ENCODE data around the gene MUC5B. TPM values are rescaled to one million over a fixed set of nuclear protein-coding genes. Genes with fewer than 3 reads are reported as not detected.

Gene MUC5B
- total RNA-seq, 1 donor from 2014 or later, result not detected

- H3K9me3 ChIP-seq (ENCODE audit: insufficient read depth, low read depth, low read length), result no peaks in the 10 kb centered on the region
- no peak overlapping the region for H3K27ac Mint-ChIP-seq (ENCODE audit: unreplicated experiment)
- H3K4me3 Mint-ChIP-seq (ENCODE audit: unreplicated experiment), result no peak overlapping the region
- peaks cover 2% of the 10 kb centered on the region for H3K9me3 Mint-ChIP-seq (ENCODE audit: unreplicated experiment)
- no peak overlapping the region for H3K27ac ChIP-seq (ENCODE audit: low read depth, low read length)
- no peaks in the 10 kb centered on the region for H3K27me3 ChIP-seq (ENCODE audit: insufficient read depth, low read length)
- no peaks in the 10 kb centered on the region for H4K20me1 ChIP-seq (ENCODE audit: insufficient read depth, low read length)
- DNase-seq (ENCODE audit: low read depth) (no peak), FAIRE-seq (no peak)
- H3K36me3 Mint-ChIP-seq (ENCODE audit: low read depth, unreplicated experiment), result no peaks in the 10 kb centered on the region
- no peak overlapping the region for H3K9ac ChIP-seq (ENCODE audit: low read length)
- no peaks in the 10 kb centered on the region for H3K36me3 ChIP-seq (ENCODE audit: insufficient read depth, low read length)
- no peaks in the 10 kb centered on the region for H3K4me1 Mint-ChIP-seq (ENCODE audit: low read depth, unreplicated experiment)
- H3K4me1 ChIP-seq (ENCODE audit: insufficient read depth, low read length), result no peaks in the 10 kb centered on the region
- no peak for TF ChIP-seq EZH2 (IDR thresholded peaks at IDR 0.05; ENCODE audit: insufficient read depth, low read length)
- no peak for TF ChIP-seq CTCF (IDR thresholded peaks at IDR 0.05; ENCODE audit: insufficient read depth, low read depth, low read length)
- no peak overlapping the region for H3K4me3 ChIP-seq (ENCODE audit: insufficient read depth, low read depth, low read length)
- H2AFZ ChIP-seq (ENCODE audit: low read depth, low read length), result no peak overlapping the region
- peaks cover 2% of the 10 kb centered on the region for H3K27me3 Mint-ChIP-seq (ENCODE audit: low read depth, unreplicated experiment)
- H3K79me2 ChIP-seq (ENCODE audit: insufficient read depth, low read length), result no peaks in the 10 kb centered on the region
- H3K4me2 ChIP-seq (ENCODE audit: low read length), result no peak overlapping the region
Measured at GRCh38 chr11:1259561-1259960, 36.7 kb downstream of the MUC5B start.

- H3K36me3 ChIP-seq (ENCODE audit: insufficient read depth, low read length), result no peaks in the 10 kb centered on the region
- no peak for TF ChIP-seq CTCF (IDR thresholded peaks at IDR 0.05; ENCODE audit: insufficient read depth, low read depth, low read length)
- no peak for TF ChIP-seq EZH2 (IDR thresholded peaks at IDR 0.05; ENCODE audit: insufficient read depth, low read length)
- H3K4me3 Mint-ChIP-seq (ENCODE audit: unreplicated experiment), result no peak overlapping the region
- no peak overlapping the region for H3K4me3 ChIP-seq (ENCODE audit: insufficient read depth, low read depth, low read length)
- H3K4me1 Mint-ChIP-seq (ENCODE audit: low read depth, unreplicated experiment), result no peaks in the 10 kb centered on the region
- peaks cover 3% of the 10 kb centered on the region for H3K9me3 Mint-ChIP-seq (ENCODE audit: unreplicated experiment)
- H3K9ac ChIP-seq (ENCODE audit: low read length), result no peak overlapping the region
- no peaks in the 10 kb centered on the region for H3K9me3 ChIP-seq (ENCODE audit: insufficient read depth, low read depth, low read length)
- H3K4me1 ChIP-seq (ENCODE audit: insufficient read depth, low read length), result no peaks in the 10 kb centered on the region
- H2AFZ ChIP-seq (ENCODE audit: low read depth, low read length), result no peak overlapping the region
- no peak overlapping the region for H3K4me2 ChIP-seq (ENCODE audit: low read length)
- H3K36me3 Mint-ChIP-seq (ENCODE audit: low read depth, unreplicated experiment), result no peaks in the 10 kb centered on the region
- no peak overlapping the region for H3K27ac ChIP-seq (ENCODE audit: low read depth, low read length)
- H3K27me3 ChIP-seq (ENCODE audit: insufficient read depth, low read length), result no peaks in the 10 kb centered on the region
- no peak for DNase-seq (ENCODE audit: low read depth)
- no peaks in the 10 kb centered on the region for H4K20me1 ChIP-seq (ENCODE audit: insufficient read depth, low read length)
- peaks cover 2% of the 10 kb centered on the region for H3K27me3 Mint-ChIP-seq (ENCODE audit: low read depth, unreplicated experiment)
- no peaks in the 10 kb centered on the region for H3K79me2 ChIP-seq (ENCODE audit: insufficient read depth, low read length)
- H3K27ac Mint-ChIP-seq (ENCODE audit: unreplicated experiment), result no peak overlapping the region
- FAIRE-seq, result no peak
Measured at GRCh38 chr11:1260023-1260501, 37.2 kb downstream of the MUC5B start.

GRCh38 chr11:1260620-1261019 lies 37.8 kb downstream of the MUC5B start:
- TF ChIP-seq CTCF (IDR thresholded peaks at IDR 0.05; ENCODE audit: insufficient read depth, low read depth, low read length) (no peak), EZH2 (IDR thresholded peaks at IDR 0.05; ENCODE audit: insufficient read depth, low read length) (no peak)
- H3K9me3 ChIP-seq (ENCODE audit: insufficient read depth, low read depth, low read length), result no peaks in the 10 kb centered on the region
- no peak overlapping the region for H3K9ac ChIP-seq (ENCODE audit: low read length)
- H3K4me3 ChIP-seq (ENCODE audit: insufficient read depth, low read depth, low read length), result no peak overlapping the region
- H3K36me3 ChIP-seq (ENCODE audit: insufficient read depth, low read length), result no peaks in the 10 kb centered on the region
- no peaks in the 10 kb centered on the region for H3K27me3 ChIP-seq (ENCODE audit: insufficient read depth, low read length)
- H3K27me3 Mint-ChIP-seq (ENCODE audit: low read depth, unreplicated experiment), result peaks cover 2% of the 10 kb centered on the region
- H4K20me1 ChIP-seq (ENCODE audit: insufficient read depth, low read length), result no peaks in the 10 kb centered on the region
- H3K27ac ChIP-seq (ENCODE audit: low read depth, low read length), result no peak overlapping the region
- FAIRE-seq, result no peak
- H3K4me3 Mint-ChIP-seq (ENCODE audit: unreplicated experiment), result no peak overlapping the region
- H3K4me1 Mint-ChIP-seq (ENCODE audit: low read depth, unreplicated experiment), result no peaks in the 10 kb centered on the region
- no peaks in the 10 kb centered on the region for H3K36me3 Mint-ChIP-seq (ENCODE audit: low read depth, unreplicated experiment)
- DNase-seq (ENCODE audit: low read depth), result no peak
- H2AFZ ChIP-seq (ENCODE audit: low read depth, low read length), result no peak overlapping the region
- no peaks in the 10 kb centered on the region for H3K4me1 ChIP-seq (ENCODE audit: insufficient read depth, low read length)
- H3K79me2 ChIP-seq (ENCODE audit: insufficient read depth, low read length), result no peaks in the 10 kb centered on the region
- peaks cover 3% of the 10 kb centered on the region for H3K9me3 Mint-ChIP-seq (ENCODE audit: unreplicated experiment)
- H3K27ac Mint-ChIP-seq (ENCODE audit: unreplicated experiment), result no peak overlapping the region
- no peak overlapping the region for H3K4me2 ChIP-seq (ENCODE audit: low read length)

Data from astrocyte (in vitro differentiated cells and primary cell).